Stromal cell of bone marrow (primary cell): ENCODE data around the gene HS3ST4.

Experiments
- DNase-seq: peaks from one replicate; pipeline ENCODE4 v3.0.0-alpha.2; 2012; ENCODE audit warnings: low read depth

Gene HS3ST4

GRCh38 chr16:25827709-25828108, 135.9 kb downstream of the HS3ST4 start:
- DNase-seq, result no peak

- no peak for DNase-seq
Observed at GRCh38 chr16:25828510-25828909, 136.8 kb downstream of the HS3ST4 start.

GRCh38 chr16:25832291-25832690, 140.5 kb downstream of the HS3ST4 start:
- no peak for DNase-seq

GRCh38 chr16:25834101-25834500, 142.3 kb downstream of the HS3ST4 start:
- DNase-seq, result no peak

- DNase-seq, result no peak
Observed at GRCh38 chr16:25835126-25835525, 143.4 kb downstream of the HS3ST4 start.

- DNase-seq, result peak; percentile 11
Observed at GRCh38 chr16:25838724-25839186, 147.0 kb downstream of the HS3ST4 start.

- DNase-seq, result no peak
Observed at GRCh38 chr16:25841761-25842160, 150.0 kb downstream of the HS3ST4 start.

GRCh38 chr16:25845901-25846300, 154.1 kb downstream of the HS3ST4 start:
- no peak for DNase-seq

GRCh38 chr16:25854141-25854540, 162.4 kb downstream of the HS3ST4 start:
- no peak for DNase-seq

- DNase-seq, result no peak
Observed at GRCh38 chr16:25855063-25855462, 163.3 kb downstream of the HS3ST4 start.

- DNase-seq, result no peak
Observed at GRCh38 chr16:25855818-25856217, 164.1 kb downstream of the HS3ST4 start.

GRCh38 chr16:25859645-25860044, 167.9 kb downstream of the HS3ST4 start:
- no peak for DNase-seq

- no peak for DNase-seq
Observed at GRCh38 chr16:25867041-25867440, 175.3 kb downstream of the HS3ST4 start.

- no peak for DNase-seq
Observed at GRCh38 chr16:25868106-25868505, 176.3 kb downstream of the HS3ST4 start.

GRCh38 chr16:25868706-25869370, 177.1 kb downstream of the HS3ST4 start:
- DNase-seq, result no peak

GRCh38 chr16:25872369-25873070, 180.8 kb downstream of the HS3ST4 start:
- no peak for DNase-seq

- no peak for DNase-seq
Observed at GRCh38 chr16:25874196-25874595, 182.4 kb downstream of the HS3ST4 start.

GRCh38 chr16:25875956-25876598, 184.3 kb downstream of the HS3ST4 start:
- DNase-seq, result no peak

- DNase-seq, result no peak
Observed at GRCh38 chr16:25877103-25877502, 185.3 kb downstream of the HS3ST4 start.

GRCh38 chr16:25886598-25886997, 194.8 kb downstream of the HS3ST4 start:
- DNase-seq, result no peak

GRCh38 chr16:25888868-25889267, 197.1 kb downstream of the HS3ST4 start:
- DNase-seq, result no peak

- no peak for DNase-seq
Observed at GRCh38 chr16:25893332-25893731, 201.6 kb downstream of the HS3ST4 start.

- no peak for DNase-seq
Observed at GRCh38 chr16:25894093-25894492, 202.3 kb downstream of the HS3ST4 start.
